Measurements from ENCODE around the gene EVI5L.
A peak's percentile ranks its signal among the peaks of the same experiment; 100 is the strongest.

The EVI5L gene

GRCh38 chr19:7861619-7862412, 31.8 kb downstream of the EVI5L start:
- DNase-seq = no peak

DNA sequence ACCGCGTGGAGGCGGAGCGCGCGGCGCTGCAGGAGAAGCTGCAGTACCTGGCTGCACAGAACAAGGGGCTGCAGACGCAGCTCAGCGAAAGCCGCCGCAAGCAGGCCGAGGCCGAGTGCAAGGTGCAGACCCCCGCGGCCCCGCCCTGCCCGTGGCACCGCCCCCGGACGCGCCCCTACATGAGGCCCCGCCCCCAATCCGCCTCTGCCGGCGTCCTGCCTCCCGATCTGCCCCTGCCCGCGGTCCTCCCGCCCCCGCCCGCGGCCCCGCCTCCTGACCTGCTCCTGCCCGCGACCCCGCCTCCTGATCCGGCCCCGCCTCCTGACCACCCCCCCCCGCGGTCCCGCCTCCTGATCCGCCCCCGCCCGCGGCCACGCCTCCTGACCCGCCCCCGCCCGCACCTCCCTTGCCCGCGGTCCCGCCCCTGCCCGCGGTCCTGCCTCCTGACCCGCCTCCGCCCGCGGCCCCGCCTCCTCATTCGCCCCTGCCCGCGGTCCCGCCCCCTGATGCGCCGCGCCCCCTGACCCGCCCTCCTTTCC, 32.5 kb downstream of the EVI5L start:
- DNase-seq = peak; percentile 41 to 76 (median 60)

GRCh38 chr19:7863157-7863970, 33.3 kb downstream of the EVI5L start:
- no peak for DNase-seq

GRCh38 chr19:7863971-7864689, 34.1 kb downstream of the EVI5L start:
- DNase-seq = no peak

- DNase-seq = no peak
Observed at GRCh38 chr19:7864690-7865074, 34.7 kb downstream of the EVI5L start.

DNA sequence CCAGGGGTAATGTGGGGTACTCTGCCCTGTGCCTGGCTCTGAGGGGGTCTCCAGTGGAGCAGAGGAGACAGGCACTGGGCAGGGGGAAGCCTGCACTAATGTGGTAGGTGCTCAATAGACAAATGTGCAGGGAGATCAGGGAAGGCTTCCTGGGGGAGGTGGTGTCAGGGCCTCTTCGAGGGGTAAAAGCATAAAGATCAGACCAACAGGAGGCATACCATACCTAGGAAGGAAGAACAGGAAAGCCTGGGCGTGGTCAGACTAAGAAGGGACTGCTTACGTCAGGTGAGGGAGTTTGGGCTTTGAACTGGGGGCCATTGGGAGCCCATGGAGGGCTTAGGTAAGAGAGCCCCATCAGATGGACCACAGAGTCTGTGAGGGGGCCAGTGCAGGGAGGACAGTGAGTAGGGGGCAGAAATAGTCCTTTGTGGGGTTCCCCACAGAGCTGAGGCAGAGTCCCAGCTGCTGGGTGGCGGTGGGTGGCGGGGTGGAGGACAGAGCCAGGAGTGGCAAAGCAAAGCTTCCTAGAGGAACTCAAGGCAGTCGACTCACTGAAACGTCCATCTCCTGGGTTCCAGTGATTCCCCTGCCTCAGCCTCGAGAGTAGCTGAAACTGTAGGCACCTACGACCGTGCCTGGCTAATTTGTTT, 35.4 kb downstream of the EVI5L start:
- no peak for DNase-seq

DNA sequence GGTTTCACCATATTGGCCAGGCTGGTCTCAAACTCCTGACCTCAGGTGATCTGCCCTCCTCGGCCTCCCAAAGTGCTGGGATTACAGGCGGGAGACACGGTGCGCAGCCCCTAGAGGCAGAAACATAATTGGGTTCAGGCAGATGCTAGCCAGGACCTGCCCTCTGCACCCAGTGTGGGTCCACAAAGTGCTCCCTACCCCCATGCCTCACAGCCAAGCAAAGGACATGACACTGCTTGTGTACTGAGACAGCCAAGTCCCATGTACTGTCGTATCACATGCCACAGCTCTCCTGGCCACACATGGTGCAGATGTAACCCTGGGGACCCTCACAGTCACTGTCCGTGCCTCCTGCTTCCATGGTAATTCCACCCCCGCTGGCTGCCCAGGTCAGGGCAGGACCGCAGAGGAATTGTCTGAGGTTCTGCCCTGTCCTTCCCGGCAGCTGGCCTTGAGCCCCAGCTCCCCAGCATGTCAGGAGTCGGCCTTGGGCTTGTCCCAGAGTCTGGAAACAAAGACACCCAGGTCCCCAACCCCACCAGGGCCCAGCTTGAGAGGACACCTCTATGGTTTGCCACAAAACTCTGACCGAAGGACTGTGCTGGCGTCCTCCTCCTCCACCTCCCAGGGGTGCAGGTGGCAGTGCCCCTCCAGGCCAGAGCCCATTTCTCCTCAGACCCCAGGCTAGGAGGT, 36.5 kb downstream of the EVI5L start:
- no peak for DNase-seq

- DNase-seq = no peak
Observed at GRCh38 chr19:7867092-7867844, 37.2 kb downstream of the EVI5L start.

DNA sequence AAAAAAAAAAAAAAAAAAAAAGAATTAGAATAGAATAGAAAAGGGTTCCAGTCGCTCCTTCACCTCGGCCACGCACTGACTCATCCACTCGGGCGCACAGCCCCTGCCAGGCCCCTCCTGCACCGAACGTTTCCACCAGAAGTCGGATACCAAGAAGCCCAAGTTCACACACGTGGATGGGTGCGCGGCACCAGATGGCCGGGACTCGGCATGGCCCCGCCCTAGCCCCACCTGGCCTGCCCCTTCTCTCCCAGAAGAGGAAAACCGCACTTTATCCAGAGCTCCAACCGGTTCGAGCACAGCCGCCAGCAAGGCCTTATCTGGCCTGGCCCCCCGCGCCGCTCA, 38.3 kb downstream of the EVI5L start:
- no peak for DNase-seq

DNA sequence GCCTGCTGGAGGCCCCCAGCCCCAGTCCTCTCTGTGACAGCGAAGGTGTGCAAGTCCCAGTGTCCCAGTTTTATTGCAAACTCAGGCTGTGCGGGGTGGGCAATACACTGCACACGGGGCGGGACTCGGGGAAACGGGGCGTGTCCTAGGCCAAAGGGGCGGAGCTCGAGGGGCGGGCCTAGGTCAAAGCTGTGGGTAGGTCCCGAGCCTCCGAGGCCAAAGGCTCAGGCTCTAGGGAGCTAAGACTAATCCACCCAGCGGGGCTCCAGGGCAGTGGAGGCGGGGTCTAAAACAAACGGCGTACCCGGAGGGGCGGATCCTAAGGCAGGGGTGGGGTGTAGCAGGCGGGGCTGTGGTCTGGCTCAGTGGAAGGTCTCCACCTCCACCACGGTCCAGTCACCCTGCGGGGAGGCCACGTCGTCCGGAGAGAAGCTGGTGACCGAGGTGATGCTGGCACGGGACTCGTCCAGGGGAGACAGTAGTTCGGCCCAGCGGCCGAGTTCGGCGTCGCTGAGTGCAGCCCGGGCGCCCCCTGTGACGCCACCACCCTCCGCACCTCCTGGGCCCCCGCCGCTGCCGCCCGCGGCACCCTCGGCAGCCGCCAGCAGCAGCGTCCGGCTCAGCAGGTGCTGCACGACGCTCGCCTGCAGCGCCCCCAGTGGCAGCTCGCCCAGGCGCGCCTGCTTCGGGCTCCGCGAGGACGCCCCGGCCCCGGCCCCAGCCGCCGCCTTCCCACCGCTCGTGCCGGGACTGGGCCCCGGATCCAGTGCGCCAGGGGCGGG, 38.8 kb downstream of the EVI5L start:
- peak; percentile 73 to 90 (median 80) for DNase-seq

DNA sequence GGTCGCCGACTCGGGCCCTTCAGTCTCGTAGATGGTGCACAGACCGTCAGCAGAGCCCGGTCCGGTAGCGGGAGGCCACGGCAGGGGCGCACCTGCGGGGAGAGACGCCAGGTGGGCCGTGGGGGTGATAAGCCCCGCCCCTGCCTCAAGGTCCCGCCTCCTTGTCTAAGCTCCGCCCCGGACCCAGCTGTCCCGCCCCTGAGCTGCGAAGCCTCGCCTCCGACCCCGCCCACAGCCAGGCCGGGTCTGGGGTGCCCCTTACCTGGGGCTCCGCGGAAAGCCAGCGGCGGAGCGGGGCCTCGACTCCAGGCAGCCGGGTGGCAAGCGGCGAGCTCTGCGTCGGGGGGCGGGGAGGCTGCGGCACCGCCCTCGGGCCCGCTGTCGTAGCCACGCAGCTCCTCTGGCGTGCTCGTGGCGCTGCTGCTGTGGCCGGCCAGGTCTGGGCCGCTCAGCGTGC, 39.5 kb downstream of the EVI5L start:
- peak; percentile 52 to 79 (median 76) for DNase-seq

GRCh38 chr19:7869910-7870511, 40.0 kb downstream of the EVI5L start:
- peak in 4 of 5 experiments; percentile 37 to 68 (median 42) for DNase-seq

DNA sequence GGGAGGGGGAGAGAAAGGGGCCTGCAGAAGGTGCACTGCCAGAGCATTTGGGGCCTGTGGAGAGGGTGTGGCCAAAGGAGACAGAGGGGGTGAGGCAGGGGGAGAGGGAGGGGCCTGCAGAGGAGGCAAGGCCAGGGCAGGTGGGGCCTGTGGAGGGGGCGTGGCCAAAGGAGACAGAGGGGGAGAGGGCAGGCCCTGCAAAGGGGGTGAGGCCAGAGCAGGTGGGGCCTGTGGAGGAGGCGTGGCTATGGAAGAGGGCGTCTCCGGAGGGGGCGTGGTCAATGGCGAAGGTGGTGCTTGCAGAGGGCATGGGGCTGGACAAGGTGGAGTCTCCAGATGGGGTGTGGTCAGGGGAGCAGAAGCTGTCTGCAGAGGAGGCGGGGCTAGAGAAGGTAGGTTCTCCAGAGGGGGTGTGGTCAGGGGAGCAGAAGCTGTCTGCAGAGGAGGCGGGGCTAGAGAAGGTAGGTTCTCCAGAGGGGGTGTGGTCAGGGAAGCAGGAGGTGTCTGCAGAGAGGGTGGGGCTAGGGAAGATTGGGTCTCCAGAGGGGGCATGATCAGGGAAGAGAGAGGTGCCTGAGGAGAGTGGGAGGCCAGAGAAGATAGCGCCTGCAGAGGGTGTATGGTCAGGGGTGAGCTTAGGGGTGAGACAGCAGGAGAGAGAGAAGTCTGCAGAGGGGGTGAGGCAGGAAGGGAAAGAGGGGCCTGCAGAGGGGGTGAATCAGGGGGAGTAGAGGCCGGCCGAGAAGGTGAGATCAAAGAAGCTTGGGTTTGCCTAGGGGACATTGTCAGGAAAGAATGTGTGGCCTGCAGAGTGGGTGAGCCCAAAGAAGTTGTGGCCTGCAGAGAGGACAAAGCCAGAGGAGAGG, 40.8 kb downstream of the EVI5L start:
- DNase-seq = peak in 4 of 5 experiments; percentile 21 to 59 (median 48)

- peak; percentile 69 to 90 (median 72) for DNase-seq
Observed at GRCh38 chr19:7871437-7872305, 41.7 kb downstream of the EVI5L start.

DNA sequence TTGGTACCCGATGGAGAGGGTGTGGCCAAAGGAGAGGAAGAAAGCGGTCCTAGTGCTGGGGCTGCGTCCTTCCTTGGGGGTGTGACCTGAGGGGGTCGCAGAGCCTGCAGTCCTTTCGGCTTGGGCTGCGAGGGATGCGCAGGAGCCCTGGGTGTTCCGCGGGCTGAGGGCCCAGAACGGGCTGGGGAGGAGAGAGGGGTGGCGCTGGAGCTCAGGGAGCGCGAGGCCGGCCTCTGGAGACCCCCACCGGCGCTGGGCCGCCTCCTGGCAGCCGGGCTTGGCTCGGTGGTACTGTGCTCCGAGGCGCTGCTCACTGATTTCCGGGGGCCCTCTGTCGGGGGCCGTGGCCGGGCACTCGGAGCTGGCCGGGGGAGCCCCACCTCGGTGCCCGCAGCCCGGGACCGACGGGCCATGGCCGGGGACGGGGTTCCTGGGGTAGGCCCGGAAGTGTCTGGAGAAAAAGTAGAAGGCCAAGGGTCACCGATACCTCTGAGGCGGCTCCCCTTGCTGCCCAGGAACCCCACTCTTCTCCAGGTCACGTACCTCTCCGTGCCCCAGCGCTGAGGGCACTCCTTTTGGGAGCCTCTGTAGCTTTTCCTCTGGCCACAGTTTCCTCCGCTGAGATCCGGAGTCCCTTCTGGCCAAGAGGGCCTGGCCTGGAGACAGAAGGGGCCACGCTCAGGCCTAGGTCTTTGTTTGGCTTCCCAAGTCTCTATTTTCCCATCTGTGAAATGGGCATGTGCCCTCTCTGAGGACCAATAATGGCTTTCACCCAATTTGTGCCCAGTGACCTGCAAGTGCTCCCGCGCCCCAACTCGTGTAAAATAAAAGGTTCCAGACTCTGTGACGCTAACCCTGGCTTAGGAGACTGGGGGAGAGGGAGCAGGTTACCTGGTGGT, 42.5 kb downstream of the EVI5L start:
- no peak for DNase-seq

DNA sequence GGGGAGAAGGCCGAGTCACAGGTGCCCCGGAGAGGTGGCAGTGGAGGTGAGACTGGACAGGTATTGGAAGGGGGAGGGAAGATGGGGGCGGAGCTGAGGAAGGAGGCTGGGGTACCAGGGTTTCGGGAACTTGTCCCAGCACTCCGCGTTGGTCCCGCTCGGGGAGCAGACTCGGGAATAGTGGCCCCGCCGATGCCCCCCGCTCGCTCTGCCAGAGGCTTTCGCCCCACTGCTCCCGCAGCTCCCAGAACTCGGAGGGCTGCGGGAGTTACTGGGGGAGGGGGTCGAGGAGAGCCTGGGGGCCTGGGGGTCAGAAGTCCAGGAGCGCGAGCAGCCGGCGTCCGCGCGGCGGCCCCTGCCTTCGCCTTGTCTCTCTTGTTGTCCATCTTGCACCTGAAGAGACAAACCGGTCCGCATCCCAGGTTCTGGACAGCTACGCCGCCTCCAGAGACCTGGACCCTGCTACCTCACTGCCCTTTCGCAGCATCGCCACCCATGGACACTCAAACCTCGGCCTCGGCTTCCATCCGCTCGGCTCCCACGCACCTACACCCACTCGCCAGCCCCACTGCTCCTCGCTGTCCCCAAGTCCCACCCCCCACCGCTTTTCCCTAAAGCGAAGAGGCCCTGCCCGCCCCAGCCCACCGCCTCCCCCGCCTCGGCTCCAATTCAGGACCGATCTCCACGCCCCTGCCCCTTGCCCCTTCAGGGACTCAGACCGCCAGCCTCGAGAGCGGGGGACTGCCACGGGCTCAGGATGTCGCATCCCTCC, 43.5 kb downstream of the EVI5L start:
- DNase-seq = no peak
